ENCODE results near the gene METRN. TPM values are rescaled to one million over a fixed set of nuclear protein-coding genes. Genes with fewer than 3 reads are reported as not detected.

Gene METRN
- total RNA-seq, 1 experiment from 2014 or later: 23.4 TPM

DNA sequence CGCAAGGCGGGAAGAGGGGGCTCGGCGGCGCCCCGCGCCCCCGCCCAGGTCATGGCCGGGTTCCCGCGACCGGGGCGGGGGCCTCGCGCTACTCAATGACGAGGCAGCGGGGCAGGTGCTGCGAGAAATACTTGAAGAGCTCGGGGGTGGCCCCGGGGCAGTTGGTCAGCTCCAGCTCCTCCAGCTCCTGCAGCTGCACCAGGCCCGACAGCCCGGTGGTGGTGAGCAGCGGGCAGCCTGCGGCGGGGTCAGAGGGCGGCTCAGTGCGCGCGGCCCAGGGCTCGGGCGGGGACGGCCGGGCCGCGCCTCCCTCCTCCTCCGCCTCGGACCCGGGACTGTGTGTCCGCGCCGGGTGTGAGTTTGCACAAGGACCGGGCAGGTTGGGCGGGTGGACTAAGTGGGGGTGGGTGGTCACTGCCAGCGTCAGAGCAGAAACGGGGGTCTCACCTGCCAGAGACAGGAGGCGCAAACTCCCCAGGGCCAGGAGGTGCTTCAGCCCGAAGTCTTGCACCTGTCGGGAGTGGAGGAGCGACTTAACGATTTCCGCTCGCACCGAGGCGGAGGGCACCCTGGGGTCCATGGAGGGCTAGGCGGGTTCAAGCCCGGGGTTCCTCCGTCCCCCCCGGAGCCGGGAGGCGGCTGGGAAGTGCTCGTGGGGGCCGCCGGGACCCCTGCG is 20.6 kb upstream of the METRN start:
- Mint-ChIP-seq H3K36me3 (ENCODE audit: insufficient read depth, unreplicated experiment) (peaks cover 20% of the 10 kb centered on the region), H3K4me3 (ENCODE audit: unreplicated experiment) (peak overlapping the region; percentile 71), H3K4me1 (ENCODE audit: low read depth, unreplicated experiment) (peaks cover 7% of the 10 kb centered on the region), H3K27me3 (ENCODE audit: insufficient read depth, unreplicated experiment) (no peaks in the 10 kb centered on the region), H3K27ac (ENCODE audit: unreplicated experiment) (no peak overlapping the region), H3K9me3 (ENCODE audit: unreplicated experiment) (no peaks in the 10 kb centered on the region)
- no TSS peak for BruUV-seq (replicated peaks)
- TF ChIP-seq CTCF (IDR thresholded peaks at IDR 0.05; ENCODE audit: insufficient read depth in 1 of 2, low read depth in 1 of 2, low read length in 1 of 2, severe bottlenecking in 1 of 2, unreplicated experiment in 1 of 2): no peak
- peak overlapping the region; percentile 51 for H3K4me3 ChIP-seq (ENCODE audit: low read depth, low read length)
- POLR2A ChIA-PET: interaction anchor here (2.0 kb wide), 1 partner anchor 27 kb away, joined by 7 read pairs; the partner anchor contains the start of gene ANTKMT
- peak; percentile 70 to 72 for DNase-seq
- H3K4me1 ChIP-seq: peaks cover 14% of the 10 kb centered on the region; the same call in 1 of the 2 replicates
- H3K27me3 ChIP-seq (replicated peaks; ENCODE audit: control insufficient read depth, insufficient read depth, low read length): no peaks in the 10 kb centered on the region
- no peaks in the 10 kb centered on the region for H3K36me3 ChIP-seq (ENCODE audit: control insufficient read depth, insufficient read depth, low read length)
- no peaks in the 10 kb centered on the region for H3K9me3 ChIP-seq
- intact Hi-C loops (cut with micrococcal nuclease; ENCODE audit: unreplicated experiment): no loop called here
- CTCF ChIA-PET: interaction anchor here (1.0 kb wide), 1 partner anchor 25 kb away, joined by 3 read pairs; no protein-coding TSS in a partner anchor

- Histone ChIP-seq H3K9me3 (no peaks in the 10 kb centered on the region), H3K36me3 (ENCODE audit: control insufficient read depth, insufficient read depth, low read length) (no peaks in the 10 kb centered on the region), H3K27me3 (replicated peaks; ENCODE audit: control insufficient read depth, insufficient read depth, low read length) (no peaks in the 10 kb centered on the region), H3K4me1 (peaks cover 14% of the 10 kb centered on the region; the same call in 1 of the 2 replicates), H3K4me3 (ENCODE audit: low read depth, low read length) (peak overlapping the region; percentile 51)
- no peak for DNase-seq
- BruUV-seq (replicated peaks): no TSS peak
- TF ChIP-seq CTCF (IDR thresholded peaks at IDR 0.05; ENCODE audit: insufficient read depth in 1 of 2, low read depth in 1 of 2, low read length in 1 of 2, severe bottlenecking in 1 of 2, unreplicated experiment in 1 of 2): no peak
- Mint-ChIP-seq H3K4me3 (ENCODE audit: unreplicated experiment) (peak overlapping the region; percentile 71), H3K27ac (ENCODE audit: unreplicated experiment) (no peak overlapping the region), H3K36me3 (ENCODE audit: insufficient read depth, unreplicated experiment) (peaks cover 17% of the 10 kb centered on the region), H3K9me3 (ENCODE audit: unreplicated experiment) (no peaks in the 10 kb centered on the region), H3K27me3 (ENCODE audit: insufficient read depth, unreplicated experiment) (no peaks in the 10 kb centered on the region), H3K4me1 (ENCODE audit: low read depth, unreplicated experiment) (peaks cover 6% of the 10 kb centered on the region)
- CTCF ChIA-PET: interaction anchor here (0.5 to 1.0 kb wide), 4 partner anchors 15 to 50 kb away, joined by 3 to 4 read pairs (median 3); partner anchors contain the start of gene STUB1
- intact Hi-C loops (cut with micrococcal nuclease; ENCODE audit: unreplicated experiment): no loop called here
- POLR2A ChIA-PET: interaction anchor here (0.6 to 2.0 kb wide), 6 partner anchors 15 to 1088 kb away, joined by 3 to 10 read pairs (median 4); partner anchors contain the start of genes ANTKMT, NUBP2, SPSB3 and STUB1
Observed at GRCh38 chr16:694863-695354, 20.0 kb upstream of the METRN start.

DNA sequence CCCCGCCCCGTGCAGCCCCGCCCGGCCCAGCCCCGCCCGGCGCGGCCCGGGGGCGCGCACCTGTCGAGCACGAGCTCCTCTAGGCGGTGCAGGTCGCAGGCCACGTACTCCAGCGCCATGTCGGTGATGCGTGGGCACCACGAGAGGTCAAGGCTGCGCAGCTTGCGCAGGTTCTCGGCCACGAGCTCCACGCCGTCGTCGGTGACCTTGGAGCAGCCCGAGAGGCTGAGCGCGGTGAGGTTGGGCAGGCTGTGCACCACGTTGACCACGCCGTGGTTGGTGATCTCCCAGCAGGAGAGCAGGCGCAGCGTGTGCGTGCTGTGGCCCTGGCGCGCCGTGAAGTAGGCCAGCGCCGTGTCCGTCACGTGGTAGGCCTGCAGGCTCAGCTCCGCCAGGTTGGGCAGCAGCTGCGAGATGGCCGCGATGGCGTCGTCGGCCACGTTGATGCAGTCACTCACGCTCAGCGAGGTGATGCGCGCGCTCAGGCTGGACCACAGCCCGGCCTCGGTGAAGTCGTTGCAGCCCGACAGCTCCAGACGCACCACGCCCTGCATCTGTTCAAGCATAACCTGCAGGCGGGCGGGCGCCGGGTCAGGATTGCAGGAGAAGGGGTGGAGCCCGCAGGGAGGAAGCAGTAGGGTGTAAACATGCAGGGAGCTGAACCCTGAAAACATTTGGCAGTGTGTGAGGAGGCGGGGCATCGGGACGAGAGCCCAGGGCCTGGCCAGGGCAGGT is 19.4 kb upstream of the METRN start:
- peak overlapping the region; percentile 50 for H3K27ac Mint-ChIP-seq (ENCODE audit: unreplicated experiment)
- peaks cover under 1% of the 10 kb centered on the region for H3K4me1 Mint-ChIP-seq (ENCODE audit: low read depth, unreplicated experiment)
- no peaks in the 10 kb centered on the region for H3K27me3 ChIP-seq (replicated peaks; ENCODE audit: control insufficient read depth, insufficient read depth, low read length)
- H3K9me3 Mint-ChIP-seq (ENCODE audit: unreplicated experiment): no peaks in the 10 kb centered on the region
- no peaks in the 10 kb centered on the region for H3K9me3 ChIP-seq
- H3K4me3 Mint-ChIP-seq (ENCODE audit: unreplicated experiment): peak overlapping the region; percentile 71
- peak overlapping the region; percentile 51 for H3K4me3 ChIP-seq (ENCODE audit: low read depth, low read length)
- POLR2A ChIA-PET: interaction anchor here (0.6 to 2.0 kb wide), 6 partner anchors 15 to 1087 kb away, joined by 3 to 10 read pairs (median 4); partner anchors contain the start of genes ANTKMT, NUBP2, SPSB3 and STUB1
- no peak for TF ChIP-seq CTCF (IDR thresholded peaks at IDR 0.05; ENCODE audit: insufficient read depth in 1 of 2, low read depth in 1 of 2, low read length in 1 of 2, severe bottlenecking in 1 of 2, unreplicated experiment in 1 of 2)
- intact Hi-C loops (cut with micrococcal nuclease; ENCODE audit: unreplicated experiment): no loop called here
- H3K36me3 Mint-ChIP-seq (ENCODE audit: insufficient read depth, unreplicated experiment): peaks cover 13% of the 10 kb centered on the region
- DNase-seq: peak; percentile 75 to 81
- no peaks in the 10 kb centered on the region for H3K36me3 ChIP-seq (ENCODE audit: control insufficient read depth, insufficient read depth, low read length)
- BruUV-seq (replicated peaks): no TSS peak
- CTCF ChIA-PET: interaction anchor here (0.5 to 1.0 kb wide), 3 partner anchors 15 to 50 kb away, joined by 3 to 4 read pairs (median 3); partner anchors contain the start of gene STUB1
- H3K27me3 Mint-ChIP-seq (ENCODE audit: insufficient read depth, unreplicated experiment): no peaks in the 10 kb centered on the region
- peaks cover 12% of the 10 kb centered on the region; the same call in 1 of the 2 replicates for H3K4me1 ChIP-seq

All from Caco-2 (cell line).